GM06990 (cell line): ENCODE results near the gene KDM6A.

Experiments
- DNase-seq: peaks from one replicate; pipeline ENCODE4 v3.0.0-alpha.2; 2011; ENCODE audit not compliant: insufficient read length; ENCODE audit errors: extremely low read depth
- H3K27me3 ChIP-seq: replicated peaks from 2 replicates; pipeline ENCODE4 v1.6.0; 2011; ENCODE audit warnings: low read length; ENCODE audit not compliant: control insufficient read depth, insufficient read depth
- H3K36me3 ChIP-seq: 2 replicates; pipeline ENCODE4 v1.5.1; 2011; ENCODE audit warnings: low read length; ENCODE audit not compliant: control insufficient read depth, insufficient read depth
- H3K4me3 ChIP-seq: replicated peaks from 2 replicates; pipeline ENCODE4 v1.5.1; 2011; ENCODE audit warnings: low read depth, mild to moderate bottlenecking, control low read depth, low read length
- TF ChIP-seq, protein P1 (sequence below): IDR thresholded peaks from 2 replicates; pipeline ENCODE4 v1.5.1; 2011; ENCODE audit warnings: low read length, control low read depth, mild to moderate bottlenecking, inconsistent platforms; ENCODE audit not compliant: insufficient read depth, poor library complexity, severe bottlenecking

KDM6A gene

DNA sequence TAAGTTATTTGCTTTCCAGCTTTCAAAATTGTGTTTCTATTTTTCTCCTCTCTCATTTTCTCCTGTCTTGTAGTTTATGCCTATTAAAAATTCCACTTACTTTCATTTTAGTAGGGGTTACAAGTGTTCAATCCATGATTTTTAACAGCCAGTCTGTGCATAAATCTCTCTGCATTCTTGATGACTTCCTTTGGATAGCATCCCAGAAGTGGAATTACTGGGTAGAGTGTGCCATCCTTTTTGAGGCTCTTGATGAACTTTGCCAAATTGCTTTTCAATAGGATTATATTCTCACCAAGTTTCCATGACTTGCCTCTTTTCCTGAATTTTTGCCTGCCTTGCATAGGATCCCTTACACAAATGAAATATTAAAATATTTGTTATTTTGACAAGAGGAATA, 269.2 kb downstream of the KDM6A start:
- TF ChIP-seq, protein P1, sequence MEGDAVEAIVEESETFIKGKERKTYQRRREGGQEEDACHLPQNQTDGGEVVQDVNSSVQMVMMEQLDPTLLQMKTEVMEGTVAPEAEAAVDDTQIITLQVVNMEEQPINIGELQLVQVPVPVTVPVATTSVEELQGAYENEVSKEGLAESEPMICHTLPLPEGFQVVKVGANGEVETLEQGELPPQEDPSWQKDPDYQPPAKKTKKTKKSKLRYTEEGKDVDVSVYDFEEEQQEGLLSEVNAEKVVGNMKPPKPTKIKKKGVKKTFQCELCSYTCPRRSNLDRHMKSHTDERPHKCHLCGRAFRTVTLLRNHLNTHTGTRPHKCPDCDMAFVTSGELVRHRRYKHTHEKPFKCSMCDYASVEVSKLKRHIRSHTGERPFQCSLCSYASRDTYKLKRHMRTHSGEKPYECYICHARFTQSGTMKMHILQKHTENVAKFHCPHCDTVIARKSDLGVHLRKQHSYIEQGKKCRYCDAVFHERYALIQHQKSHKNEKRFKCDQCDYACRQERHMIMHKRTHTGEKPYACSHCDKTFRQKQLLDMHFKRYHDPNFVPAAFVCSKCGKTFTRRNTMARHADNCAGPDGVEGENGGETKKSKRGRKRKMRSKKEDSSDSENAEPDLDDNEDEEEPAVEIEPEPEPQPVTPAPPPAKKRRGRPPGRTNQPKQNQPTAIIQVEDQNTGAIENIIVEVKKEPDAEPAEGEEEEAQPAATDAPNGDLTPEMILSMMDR = no peak
- Histone ChIP-seq H3K4me3 (no peak overlapping the region), H3K36me3 (no peaks in the 10 kb centered on the region), H3K27me3 (no peaks in the 10 kb centered on the region)
- no peak for DNase-seq

DNA sequence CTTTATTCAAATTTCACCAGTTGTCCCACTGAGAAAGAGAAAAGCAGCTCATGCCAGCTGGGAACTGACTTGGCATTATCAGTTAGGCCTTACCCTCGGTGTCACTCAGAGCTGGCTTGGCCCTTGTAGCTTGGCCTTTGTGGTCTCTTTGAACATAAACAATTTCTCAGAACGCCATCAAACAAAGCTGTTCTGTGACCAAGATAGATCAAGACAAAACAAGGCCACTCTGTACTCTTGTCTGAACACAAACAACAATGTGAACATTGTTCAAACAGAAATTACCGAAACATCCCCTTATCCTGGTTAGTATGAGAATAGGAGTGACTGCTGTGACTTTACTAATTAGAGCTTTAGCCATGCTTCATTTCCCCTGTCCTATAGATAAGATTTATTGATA, 270.5 kb downstream of the KDM6A start:
- TF ChIP-seq, protein P1 = no peak
- Histone ChIP-seq H3K36me3 (no peaks in the 10 kb centered on the region), H3K27me3 (no peaks in the 10 kb centered on the region), H3K4me3 (no peak overlapping the region)
- DNase-seq = no peak

DNA sequence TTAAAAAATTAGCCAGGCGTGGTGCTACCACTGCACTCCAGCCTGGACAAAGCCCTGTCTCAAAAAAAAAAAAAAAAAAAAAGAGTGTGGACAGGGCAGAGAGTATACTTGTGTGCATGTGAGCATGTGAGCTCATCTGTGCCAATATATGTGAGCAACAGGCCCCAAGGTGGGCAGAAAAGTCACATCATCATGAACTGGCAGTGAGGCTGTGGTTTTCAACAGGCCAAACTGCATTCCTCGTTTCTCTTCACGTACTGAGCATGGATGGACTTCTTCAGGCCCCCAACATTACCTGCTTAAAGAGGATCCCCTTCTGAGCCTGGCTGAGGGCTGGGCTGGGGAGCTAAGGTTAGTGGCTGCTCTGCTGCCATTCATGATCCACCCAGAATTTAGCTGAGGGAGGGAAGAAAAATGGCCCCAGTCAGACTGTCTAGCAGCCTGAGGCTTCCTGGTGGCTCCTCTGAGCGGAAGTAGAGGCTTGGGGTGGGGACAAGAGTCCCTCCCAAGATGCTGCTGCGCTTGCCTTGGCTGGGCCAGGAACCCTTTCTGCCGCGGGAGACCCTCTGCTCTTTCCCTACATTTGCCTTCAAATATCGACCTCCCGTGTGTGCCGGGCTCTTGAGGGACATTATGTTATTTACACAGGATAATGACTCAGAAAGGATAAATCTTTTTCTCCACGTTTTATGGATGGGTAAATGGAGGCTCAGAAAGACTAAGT, 272.7 kb downstream of the KDM6A start:
- no peaks in the 10 kb centered on the region; the same call in 1 of the 2 replicates for H3K27me3 ChIP-seq
- TF ChIP-seq, protein P1 = no peak
- no peak for DNase-seq
- H3K4me3 ChIP-seq = no peak overlapping the region
- no peaks in the 10 kb centered on the region for H3K36me3 ChIP-seq

DNA sequence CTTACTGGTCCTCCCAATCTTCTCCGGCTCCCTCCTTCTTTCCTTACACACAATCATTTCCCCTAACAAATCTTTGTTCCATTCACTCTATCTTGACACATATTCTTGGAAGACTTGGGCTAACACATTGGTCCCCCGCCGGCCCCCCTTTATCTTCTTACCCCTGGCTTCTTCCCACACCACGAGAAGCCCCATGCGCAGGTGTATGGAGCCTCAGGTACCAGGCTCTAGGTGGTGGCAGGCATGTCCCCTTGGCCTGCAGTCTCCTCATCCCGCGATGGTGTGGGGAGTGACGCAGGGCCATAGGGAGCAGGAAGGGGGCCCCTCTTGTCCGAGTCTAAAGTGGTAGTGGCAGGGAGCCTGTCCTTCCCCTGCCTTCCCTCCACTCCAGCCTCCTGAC, 277.8 kb downstream of the KDM6A start:
- TF ChIP-seq, protein P1 = no peak
- no peak for DNase-seq
- no peaks in the 10 kb centered on the region for H3K36me3 ChIP-seq
- H3K4me3 ChIP-seq = no peak overlapping the region
- H3K27me3 ChIP-seq = no peaks in the 10 kb centered on the region; the same call in 1 of the 2 replicates

DNA sequence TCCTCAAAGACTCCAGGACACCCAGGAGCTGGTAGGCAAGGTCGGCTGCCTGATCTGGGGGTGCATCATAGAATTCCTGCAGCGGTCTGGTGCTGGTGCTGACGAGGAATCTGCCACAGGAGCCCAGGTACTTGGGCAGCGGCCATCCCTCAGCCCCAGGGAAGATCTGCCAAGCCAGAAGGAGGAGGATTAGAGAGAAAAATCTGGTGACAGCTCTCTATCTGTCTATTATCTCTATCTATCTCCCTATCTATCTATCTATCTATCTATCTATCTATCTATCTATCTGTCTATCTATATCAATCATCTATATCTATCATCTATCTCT, 281.0 kb downstream of the KDM6A start:
- TF ChIP-seq, protein P1 = no peak
- Histone ChIP-seq H3K4me3 (no peak overlapping the region), H3K27me3 (no peaks in the 10 kb centered on the region), H3K36me3 (no peaks in the 10 kb centered on the region)
- no peak for DNase-seq

DNA sequence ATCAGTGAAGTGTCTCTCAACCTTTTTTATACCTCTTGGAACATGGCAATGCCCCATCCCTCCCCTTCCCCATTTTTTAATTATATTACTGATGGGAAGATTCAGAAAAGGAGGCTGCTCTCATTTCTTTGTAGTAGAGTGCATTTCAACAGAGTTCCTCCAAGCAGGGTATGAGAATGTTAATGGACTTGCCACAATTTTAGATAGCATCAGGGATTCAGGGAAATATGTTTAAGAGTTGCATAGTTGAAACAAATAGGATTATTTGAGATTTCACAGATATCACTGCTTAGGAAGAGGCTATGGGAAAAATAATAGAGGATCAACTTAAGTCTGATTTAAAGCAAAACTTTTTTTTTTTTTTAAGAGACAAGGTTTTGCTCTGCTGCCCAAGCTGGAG, 281.5 kb downstream of the KDM6A start:
- Histone ChIP-seq H3K4me3 (no peak overlapping the region), H3K27me3 (no peaks in the 10 kb centered on the region), H3K36me3 (no peaks in the 10 kb centered on the region)
- TF ChIP-seq, protein P1 = no peak
- DNase-seq = no peak
